Uterus (tissue), 2 donors: Measurements from ENCODE around the gene BLNK.

Source experiments
- POLR2A ChIP-seq, 2 donors: fragments of 450-650 bp; IDR thresholded peaks; one replicate each; pipeline ENCODE4 v1.6.1; 2016; ENCODE audit warnings: antibody characterized with exemption in 2 of 2, mild to moderate bottlenecking in 1 of 2, moderate library complexity in 1 of 2
- TF ChIP-seq, protein P1 (sequence below), 4 experiments: fragments of 200-600 bp in 2 of 4; fragments of 450-650 bp in 2 of 4; sonication (generic) in 2 of 4; IDR thresholded peaks; one replicate each; pipeline ENCODE4 v1.5.1; 2016 to 2019; ENCODE audit warnings: antibody characterized with exemption in 4 of 4, mild to moderate bottlenecking in 2 of 4, moderate library complexity in 1 of 4

DNA sequence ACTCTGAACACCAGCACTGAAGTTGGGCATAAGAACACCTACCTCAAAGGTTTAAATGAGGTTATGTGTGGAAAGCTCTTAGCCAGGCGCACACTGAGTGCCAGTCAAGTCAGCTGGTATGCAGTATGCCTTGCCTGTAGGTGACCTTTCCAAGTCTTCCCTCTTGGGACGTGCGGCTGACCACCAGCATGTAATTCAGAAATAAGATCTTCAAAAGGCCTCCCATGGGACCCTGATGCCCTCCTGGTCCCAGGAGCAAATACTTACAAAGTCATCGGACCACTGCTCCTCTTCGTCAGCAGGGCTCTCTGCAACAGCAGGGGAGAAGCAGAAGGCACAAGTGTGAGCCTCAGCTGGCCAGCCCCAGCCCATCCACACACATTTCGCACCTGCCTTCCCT lies 40.8 kb downstream of the BLNK start:
- TF ChIP-seq, protein P1, sequence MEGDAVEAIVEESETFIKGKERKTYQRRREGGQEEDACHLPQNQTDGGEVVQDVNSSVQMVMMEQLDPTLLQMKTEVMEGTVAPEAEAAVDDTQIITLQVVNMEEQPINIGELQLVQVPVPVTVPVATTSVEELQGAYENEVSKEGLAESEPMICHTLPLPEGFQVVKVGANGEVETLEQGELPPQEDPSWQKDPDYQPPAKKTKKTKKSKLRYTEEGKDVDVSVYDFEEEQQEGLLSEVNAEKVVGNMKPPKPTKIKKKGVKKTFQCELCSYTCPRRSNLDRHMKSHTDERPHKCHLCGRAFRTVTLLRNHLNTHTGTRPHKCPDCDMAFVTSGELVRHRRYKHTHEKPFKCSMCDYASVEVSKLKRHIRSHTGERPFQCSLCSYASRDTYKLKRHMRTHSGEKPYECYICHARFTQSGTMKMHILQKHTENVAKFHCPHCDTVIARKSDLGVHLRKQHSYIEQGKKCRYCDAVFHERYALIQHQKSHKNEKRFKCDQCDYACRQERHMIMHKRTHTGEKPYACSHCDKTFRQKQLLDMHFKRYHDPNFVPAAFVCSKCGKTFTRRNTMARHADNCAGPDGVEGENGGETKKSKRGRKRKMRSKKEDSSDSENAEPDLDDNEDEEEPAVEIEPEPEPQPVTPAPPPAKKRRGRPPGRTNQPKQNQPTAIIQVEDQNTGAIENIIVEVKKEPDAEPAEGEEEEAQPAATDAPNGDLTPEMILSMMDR (IDR thresholded peaks at IDR 0.05), result no peak
- no peak for TF ChIP-seq POLR2A (IDR thresholded peaks at IDR 0.05)
